GM12875 (cell line): Measurements from ENCODE around the gene EHBP1.

Experiments used
- H3K4me3 ChIP-seq: one replicate; pipeline ENCODE4 v1.5.1; 2011; ENCODE audit warnings: low read depth, low read length, control low read depth
- CTCF ChIP-seq: IDR thresholded peaks from 2 replicates; pipeline ENCODE4 v1.5.1; 2011; ENCODE audit warnings: low read depth, mild to moderate bottlenecking, control low read depth, inconsistent platforms, low read length, moderate library complexity, borderline replicate concordance; ENCODE audit not compliant: insufficient read depth

Gene EHBP1

DNA sequence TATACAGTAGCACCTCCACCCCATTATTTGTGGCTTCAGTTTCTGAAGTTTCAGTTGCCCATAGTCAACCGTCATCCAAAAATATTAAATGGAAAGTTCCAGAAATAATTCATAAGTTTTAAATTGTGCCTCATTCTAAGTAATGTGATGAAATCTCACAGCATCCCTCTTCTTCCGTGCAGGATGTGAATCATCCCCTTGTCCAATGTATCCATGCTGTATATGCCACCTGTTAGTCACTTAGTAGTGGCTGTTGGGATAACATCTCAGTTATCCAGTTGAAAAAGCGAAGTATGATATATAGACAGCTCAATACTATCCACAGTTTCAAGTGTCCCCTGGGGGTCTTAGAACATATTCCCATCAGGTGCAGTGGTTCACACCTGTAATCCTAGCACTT lies 226.0 kb downstream of the EHBP1 start:
- H3K4me3 ChIP-seq, result no peak overlapping the region
- TF ChIP-seq CTCF, result no peak

- H3K4me3 ChIP-seq, result no peak overlapping the region
- TF ChIP-seq CTCF, result no peak
Measured at GRCh38 chr2:62933398-62933917, 227.9 kb downstream of the EHBP1 start.

GRCh38 chr2:62934517-62934916 lies 229.0 kb downstream of the EHBP1 start:
- H3K4me3 ChIP-seq, result no peak overlapping the region
- no peak for TF ChIP-seq CTCF

DNA sequence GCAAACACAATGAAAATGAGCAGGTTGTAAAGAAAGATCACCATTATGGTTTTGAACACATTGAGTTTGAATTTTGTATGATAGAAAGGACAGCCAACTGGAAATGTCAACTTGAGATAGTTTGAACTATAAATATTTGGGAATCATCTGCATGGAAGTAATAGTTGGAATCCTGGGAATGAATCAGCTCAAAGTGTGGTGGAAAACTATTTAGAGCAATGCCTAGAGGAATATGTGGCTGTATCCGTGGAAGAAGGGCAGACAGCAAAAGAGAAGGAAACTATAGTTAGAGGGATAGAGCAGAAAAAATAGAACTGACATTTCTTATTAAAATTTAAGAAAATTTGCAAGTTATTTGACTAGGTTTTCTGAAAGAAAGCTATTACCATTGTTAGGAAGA lies 232.6 kb downstream of the EHBP1 start:
- no peak overlapping the region for H3K4me3 ChIP-seq
- TF ChIP-seq CTCF, result no peak

DNA sequence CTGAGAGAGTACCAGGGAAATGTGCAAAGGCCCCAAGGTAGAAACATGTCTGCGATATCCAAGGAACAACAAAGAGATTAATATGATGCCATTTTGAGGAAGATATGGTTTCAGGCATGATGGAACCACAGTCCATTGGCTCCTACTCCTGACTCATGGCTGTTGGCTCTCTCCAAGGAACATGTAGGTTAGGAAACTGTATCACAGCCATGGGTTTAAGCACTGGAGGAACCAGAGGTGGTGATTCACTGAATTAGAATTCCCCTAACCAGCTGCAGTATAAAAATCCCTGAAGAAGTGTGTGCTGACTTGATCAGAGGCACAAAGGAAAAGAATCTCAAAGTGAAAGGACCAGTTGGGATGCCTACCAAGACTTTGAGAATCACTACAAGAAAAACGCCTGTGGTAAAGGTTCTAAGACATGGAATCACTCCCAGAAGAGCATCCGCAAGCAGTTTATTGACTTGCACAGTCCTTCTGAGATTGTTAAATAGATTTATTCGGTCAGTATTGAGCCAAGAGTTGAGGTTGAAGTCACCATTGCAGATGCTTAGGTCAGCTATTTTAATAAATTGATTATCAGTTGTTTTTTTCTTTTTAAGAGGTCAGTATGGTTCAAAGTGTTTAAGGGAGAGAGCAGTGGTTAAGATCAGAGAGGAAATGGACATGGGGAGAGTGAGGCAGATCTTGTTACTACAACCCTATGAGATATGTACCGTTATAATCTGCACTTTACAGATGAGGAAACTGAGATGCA lies 234.4 kb downstream of the EHBP1 start:
- no peak for TF ChIP-seq CTCF
- no peak overlapping the region for H3K4me3 ChIP-seq

DNA sequence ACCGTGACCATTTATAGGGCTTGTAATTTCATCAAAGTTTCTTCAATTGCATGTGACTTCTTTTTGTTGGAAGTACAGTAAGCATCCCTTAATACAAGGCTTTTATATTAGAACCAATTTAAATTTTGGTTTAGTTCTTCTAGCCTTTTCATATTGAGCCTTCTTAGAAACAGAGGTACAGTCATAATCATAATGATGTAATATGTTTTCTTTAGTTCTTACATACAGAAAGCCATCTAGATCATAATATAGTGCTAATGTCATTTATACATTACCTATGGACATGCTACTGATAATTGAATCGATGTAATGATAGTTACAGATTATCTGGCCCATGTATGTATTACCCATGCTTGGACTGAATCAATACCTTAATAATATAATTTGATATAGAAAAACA lies 235.2 kb downstream of the EHBP1 start:
- H3K4me3 ChIP-seq, result no peak overlapping the region
- TF ChIP-seq CTCF, result no peak

DNA sequence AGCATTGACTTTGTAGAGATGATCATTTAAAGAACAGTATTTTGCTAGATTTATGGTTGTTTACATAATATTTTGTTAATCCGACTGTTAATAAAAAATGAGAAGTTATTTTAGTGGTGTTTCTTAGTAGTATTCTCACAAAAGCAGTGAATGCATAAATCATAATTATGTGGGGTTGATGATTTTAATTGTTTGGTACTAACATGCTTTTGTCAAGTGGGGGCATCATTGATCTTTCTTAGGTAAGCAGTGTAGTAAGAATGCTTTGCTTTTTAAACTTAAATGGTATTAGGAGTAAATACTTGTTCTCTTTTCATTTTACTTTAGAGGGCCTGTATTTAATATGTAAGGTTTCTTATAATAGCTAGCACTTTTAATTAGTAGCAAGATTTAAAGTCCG lies 235.9 kb downstream of the EHBP1 start:
- no peak for TF ChIP-seq CTCF
- no peak overlapping the region for H3K4me3 ChIP-seq
